ENCODE results near the gene MKX.
A peak's percentile ranks its signal among the peaks of the same experiment; 100 is the strongest.
"Not testable (repeated sequence)": the region's sequence is repeated elsewhere in the genome, so short reads cannot be mapped to it uniquely, and the experiment has no call there.

The MKX gene

GRCh38 chr10:27688991-27689390 is 56.6 kb downstream of the MKX start:
- DNase-seq: no peak

GRCh38 chr10:27688276-27688675 is 57.3 kb downstream of the MKX start:
- DNase-seq: no peak

GRCh38 chr10:27687743-27688142 is 57.9 kb downstream of the MKX start:
- no peak for DNase-seq

- DNase-seq: no peak
Observed at GRCh38 chr10:27687326-27687725, 58.3 kb downstream of the MKX start.

GRCh38 chr10:27685681-27686080 is 59.9 kb downstream of the MKX start:
- DNase-seq: peak; percentile 54

GRCh38 chr10:27683226-27683625 is 62.4 kb downstream of the MKX start:
- DNase-seq: no peak

GRCh38 chr10:27681795-27682194 is 63.8 kb downstream of the MKX start:
- DNase-seq: not testable (repeated sequence)

- peak; percentile 38 for DNase-seq
Observed at GRCh38 chr10:27680691-27681605, 64.7 kb downstream of the MKX start.

- peak; percentile 41 for DNase-seq
Observed at GRCh38 chr10:27680006-27680557, 65.5 kb downstream of the MKX start.

GRCh38 chr10:27679369-27679912 is 66.2 kb downstream of the MKX start:
- no peak for DNase-seq

GRCh38 chr10:27678166-27678565 is 67.5 kb downstream of the MKX start:
- DNase-seq: no peak

- no peak for DNase-seq
Observed at GRCh38 chr10:27673065-27673464, 72.6 kb downstream of the MKX start.

- no peak for DNase-seq
Observed at GRCh38 chr10:27671821-27672220, 73.8 kb downstream of the MKX start.

GRCh38 chr10:27664461-27664860 is 81.2 kb downstream of the MKX start:
- no peak for DNase-seq

- no peak for DNase-seq
Observed at GRCh38 chr10:27663621-27664020, 82.0 kb downstream of the MKX start.

- DNase-seq: peak; percentile 55
Observed at GRCh38 chr10:27661514-27662286, 83.9 kb downstream of the MKX start.

GRCh38 chr10:27660711-27661110 is 84.9 kb downstream of the MKX start:
- no peak for DNase-seq

- DNase-seq: no peak
Observed at GRCh38 chr10:27660268-27660667, 85.4 kb downstream of the MKX start.

GRCh38 chr10:27659786-27660185 is 85.8 kb downstream of the MKX start:
- DNase-seq: no peak

GRCh38 chr10:27658788-27659187 is 86.8 kb downstream of the MKX start:
- peak; percentile 76 for DNase-seq

- DNase-seq: no peak
Observed at GRCh38 chr10:27655296-27655695, 90.3 kb downstream of the MKX start.

GRCh38 chr10:27654284-27654683 is 91.3 kb downstream of the MKX start:
- no peak for DNase-seq

- peak; percentile 48 for DNase-seq
Observed at GRCh38 chr10:27646604-27647175, 98.9 kb downstream of the MKX start.

Data from fibroblast of upper back skin (primary cell).